Kidney (tissue), 14 donors: ENCODE measurements around the gene DPP9. TPM values are rescaled to one million over a fixed set of nuclear protein-coding genes. Genes with fewer than 3 reads are reported as not detected.
A peak's percentile ranks its signal among the peaks of the same experiment; 100 is the strongest.

ENCODE experiments used
- DNase-seq, 5 donors: peaks; one replicate each; pipeline ENCODE4 v3.0.0-alpha.2; 2013 to 2020
- FAIRE-seq: peaks from 2 replicates; lab custom pipeline; 2012; peaks lifted over from hg19 to GRCh38; lab: Jason Lieb, UNC
- H3K27ac ChIP-seq, 2 donors: one replicate each; pipeline ENCODE4 v1.7.0; 2013; ENCODE audit warnings: low read depth in 2 of 2, low read length in 2 of 2, inconsistent platforms in 1 of 2
- H3K27me3 ChIP-seq: one replicate; pipeline ENCODE4 v1.7.1; 2013; ENCODE audit warnings: low read length, inconsistent platforms; ENCODE audit not compliant: control insufficient read depth, insufficient read depth
- H3K36me3 ChIP-seq, 3 donors: one replicate each; pipeline versions ENCODE4 v1.7.0 to v1.7.1; 2013; ENCODE audit warnings: low read length in 3 of 3, control low read depth in 1 of 3, inconsistent platforms in 1 of 3; ENCODE audit not compliant: insufficient read depth in 3 of 3, control insufficient read depth in 2 of 3
- H3K4me1 ChIP-seq, 3 donors: one replicate each; pipeline versions ENCODE4 v1.7.0 to v1.7.1; 2013; ENCODE audit warnings: low read length in 3 of 3, inconsistent platforms in 1 of 3, low read depth in 1 of 3; ENCODE audit not compliant: control insufficient read depth in 2 of 3, insufficient read depth in 2 of 3
- H3K4me3 ChIP-seq, 3 donors: one replicate each; pipeline versions ENCODE4 v1.7.0 to v1.8.1; 2013; ENCODE audit warnings: low read length in 3 of 3, control low read depth in 1 of 3, inconsistent platforms in 1 of 3
- H3K9ac ChIP-seq, 3 donors: one replicate each; pipeline versions ENCODE4 v1.7.0 to v1.7.1; 2013; ENCODE audit warnings: low read length in 3 of 3, control low read depth in 1 of 3, inconsistent platforms in 1 of 3
- H3K9me3 ChIP-seq, 3 donors: one replicate each; pipeline versions ENCODE4 v1.7.0 to v1.7.1; 2013; ENCODE audit warnings: low read length in 3 of 3, control low read depth in 1 of 3, inconsistent platforms in 1 of 3; ENCODE audit not compliant: control insufficient read depth in 2 of 3, insufficient read depth in 1 of 3
- intact Hi-C: fragments of 100-400 bp; cut with DNase I; formaldehyde crosslinking; loops from one replicate; pipeline ENCODE4 v1.11.1; 2022
- polyA plus RNA-seq: library from polyadenylated mRNA; stranded (reverse); fragments of 350-450 nt; fragmentation: Illumina TruSeq; extraction: RNeasy Lipid Tissue Mini Kit (QIAGEN cat#74804); gene quantifications from one replicate; pipeline ENCODE4 v1.2.3, GENCODE V29; 2014; ENCODE audit warnings: low read depth, low replicate concordance; ENCODE audit not compliant: insufficient read depth
- total RNA-seq: library from RNA; stranded (reverse); fragmentation: NEBNext Ultra II Directional; extraction: Animal tissue kit (Norgen Biotek cat#: 25700); gene quantifications from one replicate; pipeline ENCODE4 v1.2.1, GENCODE V29; 2021
- TF ChIP-seq, protein P1 (sequence below): IDR thresholded peaks from 3 replicates; pipeline ENCODE4 v1.5.1; 2012; ENCODE audit warnings: mild to moderate bottlenecking, moderate library complexity, borderline replicate concordance; ENCODE audit not compliant: insufficient read depth; ENCODE audit errors: extremely low read depth
- donor health status: control.
- donor health status: control.
- donor health status: control.
- donor health status: control.
- donor health status: control.
- donor health status: DM: yes; HTN: yes; CAD: no.
- donor health status: Normal renal cell carcinoma (clear cell type).

The DPP9 gene
- total and polyA plus RNA-seq, 2 donors from 2014 or later, result 14.0 to 61.9 TPM

DNA sequence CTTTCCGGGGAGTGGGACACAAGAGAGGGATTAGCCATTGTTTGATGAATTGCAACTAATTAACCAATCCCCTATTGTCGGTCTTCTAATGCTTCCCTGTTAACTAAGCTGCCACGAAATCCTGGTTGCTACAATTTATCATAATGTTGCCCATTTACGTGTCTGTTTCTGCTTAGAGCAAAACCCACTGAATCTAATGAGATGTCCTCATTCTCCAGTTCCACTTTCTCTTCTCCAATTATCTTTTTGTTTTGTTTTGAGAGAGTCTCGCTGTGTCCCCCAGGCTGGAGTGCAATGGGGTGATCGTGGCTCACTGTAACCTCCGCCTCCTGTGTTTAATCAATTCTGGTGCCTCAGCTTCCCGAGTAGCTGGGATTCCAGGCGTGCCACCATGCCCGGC is 5.2 kb upstream of the DPP9 start:
- no peaks in the 10 kb centered on the region for H3K9me3 ChIP-seq
- intact Hi-C loops, result no loop called here
- no peak for FAIRE-seq
- no peaks in the 10 kb centered on the region for H3K4me1 ChIP-seq
- no peak for DNase-seq
- no peaks in the 10 kb centered on the region for H3K27me3 ChIP-seq
- H3K27ac ChIP-seq, result no peak overlapping the region
- H3K36me3 ChIP-seq, result no peaks in the 10 kb centered on the region
- no peak overlapping the region for H3K9ac ChIP-seq
- TF ChIP-seq, protein P1, sequence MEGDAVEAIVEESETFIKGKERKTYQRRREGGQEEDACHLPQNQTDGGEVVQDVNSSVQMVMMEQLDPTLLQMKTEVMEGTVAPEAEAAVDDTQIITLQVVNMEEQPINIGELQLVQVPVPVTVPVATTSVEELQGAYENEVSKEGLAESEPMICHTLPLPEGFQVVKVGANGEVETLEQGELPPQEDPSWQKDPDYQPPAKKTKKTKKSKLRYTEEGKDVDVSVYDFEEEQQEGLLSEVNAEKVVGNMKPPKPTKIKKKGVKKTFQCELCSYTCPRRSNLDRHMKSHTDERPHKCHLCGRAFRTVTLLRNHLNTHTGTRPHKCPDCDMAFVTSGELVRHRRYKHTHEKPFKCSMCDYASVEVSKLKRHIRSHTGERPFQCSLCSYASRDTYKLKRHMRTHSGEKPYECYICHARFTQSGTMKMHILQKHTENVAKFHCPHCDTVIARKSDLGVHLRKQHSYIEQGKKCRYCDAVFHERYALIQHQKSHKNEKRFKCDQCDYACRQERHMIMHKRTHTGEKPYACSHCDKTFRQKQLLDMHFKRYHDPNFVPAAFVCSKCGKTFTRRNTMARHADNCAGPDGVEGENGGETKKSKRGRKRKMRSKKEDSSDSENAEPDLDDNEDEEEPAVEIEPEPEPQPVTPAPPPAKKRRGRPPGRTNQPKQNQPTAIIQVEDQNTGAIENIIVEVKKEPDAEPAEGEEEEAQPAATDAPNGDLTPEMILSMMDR, result no peak
- H3K4me3 ChIP-seq, result no peak overlapping the region

DNA sequence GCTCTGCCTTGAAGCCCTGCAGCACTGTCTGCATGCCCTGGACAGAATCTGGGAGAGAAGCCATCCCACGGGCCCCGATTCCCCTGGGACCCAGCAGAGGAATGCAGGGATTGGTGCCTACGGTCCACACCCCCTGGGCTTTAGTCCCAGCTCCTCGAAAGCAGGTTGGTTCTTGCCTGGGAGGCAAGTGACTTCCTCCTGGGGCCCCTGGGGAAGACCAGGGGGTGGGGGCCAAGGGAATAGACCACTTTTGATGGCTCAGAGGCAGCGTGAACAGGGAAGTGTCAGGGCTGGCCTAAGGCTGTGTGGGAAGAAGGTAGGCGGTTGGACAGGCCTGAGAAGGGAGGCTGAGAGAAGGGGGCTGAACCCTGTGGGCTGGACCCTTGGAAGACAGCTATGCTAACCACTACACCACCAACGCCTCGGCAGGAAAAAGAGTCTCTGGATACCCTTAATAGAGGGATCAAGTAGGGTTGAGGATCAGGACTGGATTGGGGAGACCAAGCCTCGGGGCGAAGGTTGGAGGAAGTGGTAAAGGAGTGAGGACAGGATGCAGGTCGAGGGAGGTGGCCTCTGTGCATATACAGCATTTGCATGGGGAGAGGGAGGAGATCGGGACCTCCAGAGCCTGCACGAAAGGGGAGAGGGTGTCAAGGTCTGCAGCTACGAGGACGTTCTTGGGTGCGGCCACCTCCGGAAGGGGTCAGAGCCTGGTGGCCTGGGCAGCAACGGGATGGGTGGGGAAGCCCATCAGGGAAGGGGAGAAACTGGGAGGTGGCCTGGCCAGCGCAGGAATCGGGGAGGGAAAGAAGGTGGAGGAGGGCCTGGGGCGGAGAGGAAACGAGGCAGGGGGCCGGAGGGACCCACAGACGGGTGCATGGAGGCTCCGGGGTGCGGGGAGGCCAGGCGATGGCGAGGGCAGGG is 709 bp downstream of the DPP9 start:
- intact Hi-C loops, result no loop called here
- peak overlapping the region; percentile 88 to 93 (median 91) for H3K4me3 ChIP-seq
- H3K36me3 ChIP-seq, result peaks cover 0 to 15% (median 6%) of the 10 kb centered on the region in 3 donors
- H3K4me1 ChIP-seq, result peaks cover 0 to 16% (median 0%) of the 10 kb centered on the region in 3 donors
- peak overlapping the region; percentile 71 to 88 (median 86) for H3K9ac ChIP-seq
- DNase-seq, result peak in 4 of 5 donors; percentile 19 to 86 (median 66)
- FAIRE-seq, result no peak
- TF ChIP-seq, protein P1, result no peak
- H3K9me3 ChIP-seq, result no peaks in the 10 kb centered on the region
- peak overlapping the region; percentile 64 to 67 for H3K27ac ChIP-seq
- H3K27me3 ChIP-seq, result no peaks in the 10 kb centered on the region

GRCh38 chr19:4721196-4721595 is 2.4 kb downstream of the DPP9 start:
- FAIRE-seq (no peak), DNase-seq (no peak)

More at GRCh38 chr19:4721196-4721595, 2.4 kb downstream of the DPP9 start:
- intact Hi-C loops, result no loop called here
- no peaks in the 10 kb centered on the region for H3K9me3 ChIP-seq
- H3K27ac ChIP-seq, result no peak overlapping the region
- TF ChIP-seq, protein P1, result no peak
- H3K9ac ChIP-seq, result no peak overlapping the region
- no peaks in the 10 kb centered on the region for H3K27me3 ChIP-seq
- H3K4me3 ChIP-seq, result no peak overlapping the region
- peaks cover 0 to 16% (median 0%) of the 10 kb centered on the region in 3 donors for H3K4me1 ChIP-seq
- peaks cover 0 to 19% (median 10%) of the 10 kb centered on the region in 3 donors for H3K36me3 ChIP-seq
